ENCODE results near the gene MCOLN2. TPM values are rescaled to one million over a fixed set of nuclear protein-coding genes. Genes with fewer than 3 reads are reported as not detected.

Gene MCOLN2
- total RNA-seq, 1 donor from 2014 or later: not detected

DNA sequence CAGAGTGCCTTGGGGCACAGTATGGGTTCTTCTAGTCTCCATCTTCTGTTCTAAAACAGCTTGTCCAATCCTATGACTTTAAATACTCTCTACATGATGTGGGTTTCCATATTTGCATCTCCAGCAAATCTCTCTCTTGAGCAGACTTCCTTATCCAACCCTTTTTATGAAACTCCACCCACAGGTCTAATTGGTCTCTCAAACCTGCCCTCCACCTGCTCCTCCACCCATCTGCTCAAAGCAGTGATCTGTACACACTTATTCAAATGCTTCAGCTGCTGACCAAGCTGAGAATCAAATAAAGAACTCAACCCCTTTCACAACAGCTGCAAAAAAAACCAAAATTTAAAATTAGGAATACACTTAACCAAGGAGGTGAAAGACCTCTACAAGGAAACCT is 11.5 kb downstream of the MCOLN2 start:
- no peaks in the 10 kb centered on the region for H3K27me3 Mint-ChIP-seq (ENCODE audit: unreplicated experiment)
- no peaks in the 10 kb centered on the region for H3K4me1 Mint-ChIP-seq (ENCODE audit: low read depth, unreplicated experiment)
- DNase-seq: no peak
- no peaks in the 10 kb centered on the region for H3K36me3 Mint-ChIP-seq (ENCODE audit: unreplicated experiment)
- H3K27ac Mint-ChIP-seq (ENCODE audit: unreplicated experiment): no peak overlapping the region
- TF ChIP-seq, protein P1, sequence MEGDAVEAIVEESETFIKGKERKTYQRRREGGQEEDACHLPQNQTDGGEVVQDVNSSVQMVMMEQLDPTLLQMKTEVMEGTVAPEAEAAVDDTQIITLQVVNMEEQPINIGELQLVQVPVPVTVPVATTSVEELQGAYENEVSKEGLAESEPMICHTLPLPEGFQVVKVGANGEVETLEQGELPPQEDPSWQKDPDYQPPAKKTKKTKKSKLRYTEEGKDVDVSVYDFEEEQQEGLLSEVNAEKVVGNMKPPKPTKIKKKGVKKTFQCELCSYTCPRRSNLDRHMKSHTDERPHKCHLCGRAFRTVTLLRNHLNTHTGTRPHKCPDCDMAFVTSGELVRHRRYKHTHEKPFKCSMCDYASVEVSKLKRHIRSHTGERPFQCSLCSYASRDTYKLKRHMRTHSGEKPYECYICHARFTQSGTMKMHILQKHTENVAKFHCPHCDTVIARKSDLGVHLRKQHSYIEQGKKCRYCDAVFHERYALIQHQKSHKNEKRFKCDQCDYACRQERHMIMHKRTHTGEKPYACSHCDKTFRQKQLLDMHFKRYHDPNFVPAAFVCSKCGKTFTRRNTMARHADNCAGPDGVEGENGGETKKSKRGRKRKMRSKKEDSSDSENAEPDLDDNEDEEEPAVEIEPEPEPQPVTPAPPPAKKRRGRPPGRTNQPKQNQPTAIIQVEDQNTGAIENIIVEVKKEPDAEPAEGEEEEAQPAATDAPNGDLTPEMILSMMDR (IDR thresholded peaks at IDR 0.05; ENCODE audit: partially characterized antibody, unreplicated experiment): no peak
- H3K4me3 Mint-ChIP-seq (ENCODE audit: unreplicated experiment): no peak overlapping the region
- H3K9me3 Mint-ChIP-seq (ENCODE audit: unreplicated experiment): no peaks in the 10 kb centered on the region

DNA sequence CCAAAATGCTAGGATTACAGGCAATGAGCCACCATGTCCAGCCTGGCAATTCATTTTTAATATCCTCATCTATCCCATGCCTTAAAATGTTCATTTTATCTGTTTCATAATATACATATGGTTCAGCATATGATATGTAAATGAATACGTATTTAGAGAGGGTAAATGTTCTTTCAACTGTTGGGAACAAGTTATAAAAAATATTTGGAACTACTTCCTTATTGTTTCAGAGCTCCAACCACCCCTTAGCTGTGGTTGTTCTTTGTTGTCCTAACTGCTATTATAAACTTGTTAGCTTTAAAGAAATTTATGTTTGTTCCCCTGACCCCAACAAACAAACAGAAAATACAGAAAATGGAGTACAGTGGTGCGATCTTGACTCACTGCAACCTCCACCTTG is 14.5 kb downstream of the MCOLN2 start:
- H3K27ac Mint-ChIP-seq (ENCODE audit: unreplicated experiment): no peak overlapping the region
- H3K9me3 Mint-ChIP-seq (ENCODE audit: unreplicated experiment): no peaks in the 10 kb centered on the region

DNA sequence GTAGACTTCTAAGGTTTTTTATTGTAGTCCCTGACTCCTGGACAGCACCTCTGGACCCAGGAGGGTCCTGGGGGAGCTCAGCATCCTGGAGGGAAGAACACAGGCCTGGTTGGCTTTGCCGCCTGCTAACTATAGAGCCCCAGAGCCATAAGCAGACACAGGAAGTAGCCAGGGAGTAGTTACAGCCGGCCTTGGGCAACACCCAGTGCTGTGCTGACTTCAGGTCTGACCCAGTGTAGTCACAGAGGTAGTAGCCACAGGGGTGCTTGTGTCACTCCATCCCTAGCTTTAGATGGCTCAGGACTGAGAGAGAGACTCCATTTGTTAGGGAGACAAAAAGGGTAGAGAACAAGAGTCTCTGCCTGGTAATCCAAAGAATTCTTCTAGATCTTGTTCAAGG is 21.9 kb downstream of the MCOLN2 start:
- Mint-ChIP-seq H3K9me3 (ENCODE audit: unreplicated experiment) (no peaks in the 10 kb centered on the region), H3K27ac (ENCODE audit: unreplicated experiment) (no peak overlapping the region), H3K4me1 (ENCODE audit: low read depth, unreplicated experiment) (no peaks in the 10 kb centered on the region), H3K36me3 (ENCODE audit: unreplicated experiment) (no peaks in the 10 kb centered on the region), H3K4me3 (ENCODE audit: unreplicated experiment) (no peak overlapping the region), H3K27me3 (ENCODE audit: unreplicated experiment) (no peaks in the 10 kb centered on the region)
- DNase-seq: no peak
- TF ChIP-seq, protein P1 (IDR thresholded peaks at IDR 0.05; ENCODE audit: partially characterized antibody, unreplicated experiment): no peak

More for the DNA sequence above, 14.5 kb downstream of the MCOLN2 start:
- DNase-seq: no peak
- no peaks in the 10 kb centered on the region for H3K27me3 Mint-ChIP-seq (ENCODE audit: unreplicated experiment)
- TF ChIP-seq, protein P1 (IDR thresholded peaks at IDR 0.05; ENCODE audit: partially characterized antibody, unreplicated experiment): no peak
- H3K4me3 Mint-ChIP-seq (ENCODE audit: unreplicated experiment): no peak overlapping the region
- no peaks in the 10 kb centered on the region for H3K4me1 Mint-ChIP-seq (ENCODE audit: low read depth, unreplicated experiment)
- no peaks in the 10 kb centered on the region for H3K36me3 Mint-ChIP-seq (ENCODE audit: unreplicated experiment)

DNA sequence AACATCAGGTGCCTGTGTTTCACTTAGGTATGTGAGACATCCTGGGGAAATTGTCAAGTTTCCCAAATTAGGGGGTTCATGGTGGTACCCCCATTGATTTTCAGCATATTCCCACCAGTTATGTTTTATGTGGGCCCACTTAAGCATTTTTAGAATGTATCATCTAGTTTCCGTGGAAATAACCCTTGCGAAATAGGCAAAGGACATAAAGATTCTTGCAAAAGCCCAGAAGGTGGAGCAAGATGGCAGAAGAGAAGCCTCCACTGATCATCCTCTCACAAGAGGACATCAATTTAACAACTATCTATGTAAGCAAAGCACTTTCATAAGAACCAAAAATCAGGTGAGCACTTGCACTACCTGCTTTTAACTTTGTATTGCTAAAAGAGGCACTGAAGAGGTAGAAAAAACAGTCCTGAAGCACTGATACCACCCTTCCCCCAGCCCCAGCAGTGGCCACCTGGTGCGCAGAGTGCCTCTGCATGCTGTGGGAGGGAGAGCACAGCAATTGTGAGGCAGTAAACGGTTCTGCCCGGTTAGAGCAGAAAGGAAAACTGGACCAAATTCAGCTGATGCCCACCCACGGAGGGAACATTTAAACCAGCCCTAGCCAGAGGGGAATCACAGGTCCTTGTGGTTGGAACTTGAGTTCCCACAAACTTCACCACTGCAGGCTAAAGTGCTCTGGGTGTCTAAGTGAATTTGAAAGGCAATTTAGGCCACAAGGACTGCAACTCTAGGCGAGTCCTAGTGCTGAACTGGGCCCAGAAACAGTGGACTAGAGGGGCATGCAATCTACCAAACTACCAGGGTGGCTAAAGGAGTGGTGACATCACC is 23.2 kb downstream of the MCOLN2 start:
- H3K4me3 Mint-ChIP-seq (ENCODE audit: unreplicated experiment): no peak overlapping the region
- no peaks in the 10 kb centered on the region for H3K4me1 Mint-ChIP-seq (ENCODE audit: low read depth, unreplicated experiment)
- H3K27me3 Mint-ChIP-seq (ENCODE audit: unreplicated experiment): no peaks in the 10 kb centered on the region
- DNase-seq: no peak
- no peak overlapping the region for H3K27ac Mint-ChIP-seq (ENCODE audit: unreplicated experiment)
- no peaks in the 10 kb centered on the region for H3K36me3 Mint-ChIP-seq (ENCODE audit: unreplicated experiment)
- peaks cover 3% of the 10 kb centered on the region for H3K9me3 Mint-ChIP-seq (ENCODE audit: unreplicated experiment)
- TF ChIP-seq, protein P1 (IDR thresholded peaks at IDR 0.05; ENCODE audit: partially characterized antibody, unreplicated experiment): no peak

DNA sequence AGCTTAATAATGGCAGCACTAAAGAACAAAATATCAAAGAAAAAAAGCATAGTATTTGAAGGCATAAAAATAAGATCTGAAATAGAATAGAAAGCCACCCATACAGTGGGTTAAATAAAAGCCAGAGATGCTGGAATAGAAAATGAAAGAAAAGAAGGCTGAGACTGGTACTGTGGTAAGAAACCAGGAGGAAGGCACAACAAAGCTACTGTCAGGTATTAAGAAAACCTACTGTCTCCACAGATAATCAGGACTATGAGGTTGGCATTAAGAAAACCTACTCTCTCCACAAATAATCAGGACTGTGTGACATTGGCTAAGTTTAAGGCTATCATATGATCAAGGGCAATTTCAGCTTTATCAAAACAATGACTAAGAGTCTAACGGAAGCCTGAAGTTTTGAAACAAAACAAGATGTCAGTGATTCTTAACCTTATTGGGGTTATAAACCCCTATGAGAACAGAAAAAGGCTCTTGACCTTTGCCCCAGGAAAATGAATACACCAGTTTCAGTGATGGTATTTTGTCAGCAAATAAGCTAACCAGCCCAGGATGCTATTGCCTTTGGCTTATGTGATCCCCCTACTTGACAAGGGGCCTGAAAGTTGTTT is 24.4 kb downstream of the MCOLN2 start:
- DNase-seq: no peak
- Mint-ChIP-seq H3K27ac (ENCODE audit: unreplicated experiment) (no peak overlapping the region), H3K4me1 (ENCODE audit: low read depth, unreplicated experiment) (no peaks in the 10 kb centered on the region), H3K9me3 (ENCODE audit: unreplicated experiment) (peaks cover 3% of the 10 kb centered on the region), H3K27me3 (ENCODE audit: unreplicated experiment) (no peaks in the 10 kb centered on the region), H3K4me3 (ENCODE audit: unreplicated experiment) (no peak overlapping the region), H3K36me3 (ENCODE audit: unreplicated experiment) (no peaks in the 10 kb centered on the region)
- TF ChIP-seq, protein P1 (IDR thresholded peaks at IDR 0.05; ENCODE audit: partially characterized antibody, unreplicated experiment): no peak
